ENCODE measurements around the gene WDR53.
"Not testable (repeated sequence)": the region's sequence is repeated elsewhere in the genome, so short reads cannot be mapped to it uniquely, and the experiment has no call there.

The WDR53 gene

DNA sequence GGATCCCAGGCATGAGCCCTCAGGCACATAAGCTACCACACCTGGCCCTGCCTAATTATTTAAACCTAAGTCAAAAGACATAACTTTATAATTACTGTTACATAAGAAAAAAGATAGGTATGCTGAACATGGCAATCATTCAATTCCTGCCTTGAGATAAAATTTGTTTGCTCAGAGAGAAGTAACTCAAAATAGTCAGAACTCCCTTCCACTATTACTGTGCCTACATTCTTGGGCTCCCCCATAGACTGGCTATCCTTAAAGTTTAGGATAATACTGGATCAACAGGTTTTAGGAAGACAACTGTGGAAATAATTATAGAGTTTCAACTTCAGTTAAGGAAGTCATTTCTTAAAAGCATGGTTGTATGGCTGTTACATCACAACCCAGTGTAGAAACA is 9.9 kb downstream of the WDR53 start:
- no peak for DNase-seq (ENCODE audit: low spot score)

DNA sequence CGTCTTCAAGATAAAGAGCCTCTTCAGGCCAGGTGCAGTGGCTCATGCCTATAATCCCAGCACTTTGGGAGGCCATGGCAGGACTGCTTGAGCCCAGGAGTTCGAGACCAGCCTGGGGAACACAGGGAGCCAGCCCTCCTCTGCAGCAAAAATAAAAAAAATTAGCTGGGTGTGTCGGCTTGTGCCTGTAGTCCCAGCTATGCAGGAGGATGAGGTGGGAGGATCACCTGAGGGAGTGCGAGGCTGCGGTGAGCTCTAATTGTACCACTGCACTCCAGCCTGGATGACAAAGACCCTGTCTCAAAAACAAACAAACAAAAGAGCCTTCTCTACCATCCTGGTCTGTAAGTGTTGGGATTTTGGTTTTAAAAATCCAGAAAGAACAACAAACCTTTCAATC is 11.1 kb downstream of the WDR53 start:
- no peak for DNase-seq (ENCODE audit: low spot score)

DNA sequence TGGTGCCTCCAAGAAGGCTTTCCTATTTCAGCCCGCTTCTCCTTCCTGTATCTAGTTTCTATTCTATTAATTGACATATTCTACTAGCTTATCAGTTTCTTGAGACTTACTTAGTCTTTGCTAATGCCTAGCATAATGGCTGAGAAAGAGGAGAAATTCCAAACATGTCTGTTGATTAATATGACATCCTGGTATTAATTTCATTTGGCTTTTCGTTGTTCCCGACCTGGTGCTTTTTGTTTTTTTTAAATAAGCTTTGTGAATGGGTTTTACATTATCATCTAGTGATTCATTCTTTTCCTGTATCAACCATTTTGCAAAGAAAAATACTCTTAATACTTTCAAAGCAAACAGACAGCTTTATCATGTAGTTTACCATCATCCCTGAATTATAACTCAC is 13.1 kb downstream of the WDR53 start:
- no peak for DNase-seq (ENCODE audit: low spot score)

DNA sequence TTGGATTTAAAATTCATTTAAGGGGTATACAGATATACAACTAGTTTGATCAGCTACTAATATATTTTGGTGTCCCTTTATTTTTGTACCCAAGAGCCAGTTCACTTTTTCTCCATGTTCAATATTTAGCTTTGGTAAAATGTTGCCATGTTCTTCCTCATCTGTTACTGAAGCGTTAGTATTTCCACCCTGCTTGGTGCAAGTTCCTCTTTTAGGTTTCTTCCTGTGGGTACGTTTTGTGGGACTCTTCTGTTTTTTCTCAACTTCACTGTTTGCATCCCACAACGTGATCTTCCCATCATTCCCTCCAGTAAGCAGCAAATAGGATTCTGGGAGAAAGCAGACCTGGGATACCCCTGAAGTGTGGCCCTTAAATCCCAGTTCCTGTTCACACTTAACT is 14.1 kb downstream of the WDR53 start:
- DNase-seq (ENCODE audit: low spot score), result no peak

DNA sequence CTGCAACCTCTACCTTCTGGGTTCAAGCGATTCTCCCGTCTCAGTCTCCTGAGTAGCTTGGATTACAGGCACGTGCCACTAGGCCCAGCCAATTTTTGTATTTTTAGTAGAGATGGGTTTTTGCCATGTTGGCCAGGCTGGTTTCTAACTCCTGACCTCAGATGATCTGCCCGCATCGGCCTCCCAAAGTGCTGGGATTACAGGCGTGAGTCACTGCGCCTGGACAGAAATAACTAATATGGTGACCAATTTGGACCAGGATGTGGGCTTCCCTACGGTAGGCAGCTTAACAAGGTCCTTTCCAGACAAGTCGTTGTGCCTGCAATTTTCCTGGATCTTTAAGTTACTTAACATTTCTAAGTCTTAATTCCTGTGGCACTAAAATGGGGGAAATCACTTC is 14.8 kb downstream of the WDR53 start:
- no peak for DNase-seq (ENCODE audit: low spot score)

DNA sequence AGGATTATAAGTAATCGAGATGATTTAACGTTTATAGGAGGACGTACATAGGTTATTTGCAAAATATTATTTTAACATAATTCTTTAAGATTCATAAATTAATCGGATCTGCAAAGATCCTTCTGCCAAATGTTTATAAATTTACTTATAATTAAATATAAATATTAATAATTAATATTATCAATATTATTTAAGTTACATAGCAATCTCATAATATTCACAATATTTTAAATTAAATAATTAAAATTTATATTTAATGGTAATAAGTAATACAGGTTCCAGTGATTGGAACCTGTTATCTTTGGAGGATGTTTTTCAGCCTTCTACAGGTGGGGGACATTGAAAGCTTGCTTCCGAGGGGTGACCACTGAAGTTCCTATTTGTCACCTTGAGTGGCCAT is 16.1 kb downstream of the WDR53 start:
- DNase-seq (ENCODE audit: low spot score), result no peak

DNA sequence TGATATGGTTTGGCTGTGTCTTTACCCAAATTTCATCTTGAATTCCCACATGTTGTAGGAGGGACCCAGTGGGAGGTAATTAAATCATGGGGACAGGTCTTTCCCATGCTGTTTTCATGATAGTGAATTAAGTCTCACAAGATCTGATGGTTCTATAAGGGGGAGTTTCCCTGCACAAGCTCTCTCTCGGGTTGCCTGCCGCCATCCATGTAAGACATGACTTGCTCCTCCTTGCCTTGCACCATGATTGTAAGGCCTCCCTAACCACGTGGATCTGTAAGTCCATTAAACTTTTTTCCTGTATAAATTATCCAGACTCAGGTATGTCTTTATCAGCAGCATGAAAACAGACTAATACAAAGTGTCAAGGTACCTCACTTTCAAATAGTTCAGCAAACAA is 18.2 kb downstream of the WDR53 start:
- not testable (repeated sequence) for DNase-seq (ENCODE audit: low spot score)

DNA sequence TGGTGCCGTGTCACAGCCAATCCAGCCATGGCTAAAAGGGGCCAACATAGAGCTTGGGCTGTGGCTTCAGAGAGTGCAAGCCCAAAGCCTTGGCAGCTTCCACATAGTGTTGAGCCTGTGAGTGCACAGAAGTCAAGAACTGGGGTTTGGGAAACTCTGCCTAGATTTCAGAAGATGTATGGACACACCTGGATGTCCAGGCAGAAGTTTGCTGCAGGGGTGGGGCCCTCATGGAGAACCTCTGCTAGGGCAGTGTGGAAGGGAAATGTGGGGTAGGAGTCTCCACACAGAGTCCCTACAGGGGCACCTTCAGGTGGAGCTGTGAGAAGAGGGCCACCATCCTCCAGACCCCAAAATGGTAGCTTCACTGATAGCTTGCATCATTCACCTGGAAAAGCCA is 19.0 kb downstream of the WDR53 start:
- DNase-seq (ENCODE audit: low spot score), result not testable (repeated sequence)

DNA sequence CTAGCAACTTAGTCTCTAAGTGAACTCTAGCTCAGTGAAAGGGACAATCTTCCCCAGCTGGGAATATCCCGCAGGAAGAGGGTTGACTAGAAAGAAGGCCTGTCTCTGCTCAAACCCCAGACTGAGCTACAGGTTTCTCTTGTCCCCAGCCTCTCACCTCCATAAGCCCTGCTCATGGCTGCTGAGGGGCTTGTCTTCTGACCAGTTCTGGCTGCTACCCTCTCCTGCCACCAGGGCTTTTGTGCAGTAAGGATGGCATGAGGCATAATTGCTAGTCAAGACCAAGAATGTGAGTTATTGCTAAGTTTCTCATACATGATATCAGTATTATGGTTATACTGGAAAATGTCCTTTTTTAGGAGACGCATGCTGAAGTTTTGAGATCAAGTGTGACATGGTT is 21.3 kb downstream of the WDR53 start:
- no peak for DNase-seq (ENCODE audit: low spot score)

DNA sequence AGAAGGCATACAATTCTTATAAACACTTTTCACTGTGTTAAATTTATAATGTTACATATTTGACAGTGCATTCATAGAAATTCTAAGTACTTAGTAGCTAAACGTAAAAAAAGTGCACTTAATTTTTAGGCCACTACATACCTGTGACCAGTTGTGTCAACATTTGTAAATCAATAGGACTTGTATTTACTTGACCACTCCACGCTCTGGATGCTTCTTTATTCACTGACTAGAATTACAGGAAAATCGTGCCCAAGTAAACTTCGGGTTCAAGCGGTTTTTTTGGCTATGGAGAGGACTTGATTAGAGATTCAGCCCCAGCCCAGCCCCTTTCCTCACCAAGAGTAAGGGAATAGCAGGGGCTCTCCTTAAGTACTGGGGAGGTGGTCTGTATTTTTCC is 21.8 kb downstream of the WDR53 start:
- no peak for DNase-seq (ENCODE audit: low spot score)

DNA sequence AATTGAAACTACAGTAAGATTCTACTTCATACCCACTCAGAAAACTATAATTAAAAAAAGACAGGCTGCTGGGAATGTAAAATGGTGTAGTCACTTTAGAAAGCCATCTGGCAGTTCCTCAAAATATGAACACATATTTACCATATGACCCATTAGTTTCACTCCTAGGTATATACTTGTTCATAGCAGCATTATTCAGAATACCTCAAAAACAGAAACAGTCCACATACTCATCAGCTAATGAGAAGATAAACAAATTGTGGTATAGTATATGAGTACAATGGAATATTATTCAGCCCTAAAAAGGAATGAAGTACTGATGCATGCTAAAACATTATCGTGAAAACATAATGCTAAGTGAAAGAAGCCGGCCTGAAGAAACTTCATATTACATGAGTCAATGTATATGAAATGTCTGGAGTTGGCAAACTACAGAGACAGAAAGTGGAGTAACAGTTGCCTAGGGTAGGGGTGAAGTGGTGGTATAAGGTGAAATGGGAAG is 23.8 kb downstream of the WDR53 start:
- DNase-seq (ENCODE audit: low spot score), result no peak

DNA sequence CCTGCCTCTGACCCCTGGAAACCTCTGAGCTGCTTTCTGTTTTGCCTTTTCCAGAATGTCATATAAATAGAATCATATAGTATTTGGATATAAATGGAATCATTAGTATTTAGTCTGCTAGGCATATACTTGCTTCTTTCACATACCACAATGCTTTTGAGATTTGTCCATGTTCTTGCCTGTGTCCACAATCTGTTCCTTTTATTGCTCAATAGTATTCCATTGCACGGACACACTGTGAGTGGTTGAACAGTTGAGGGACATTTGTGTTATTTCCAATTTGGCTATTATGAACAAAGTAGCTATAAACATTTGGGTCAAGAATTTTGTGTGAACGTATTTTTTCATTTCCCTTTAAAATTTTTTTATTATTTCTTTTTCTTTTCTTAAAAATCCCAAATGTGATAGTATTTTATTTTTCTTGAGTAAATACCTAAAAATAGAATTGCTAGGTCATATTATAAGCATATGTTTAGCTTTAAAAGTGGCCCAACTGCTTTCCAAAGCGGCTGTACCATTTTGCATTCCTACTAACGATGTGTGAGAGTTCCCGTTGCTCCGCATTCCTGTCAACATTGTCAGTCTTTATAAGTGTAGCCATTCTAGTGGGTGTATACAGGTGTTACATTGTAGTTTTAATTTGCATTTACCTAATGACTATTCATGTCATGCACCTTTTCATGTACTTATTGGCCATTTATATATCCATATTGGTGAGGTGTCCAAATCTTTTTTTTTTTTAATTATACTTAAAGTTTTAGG is 26.5 kb downstream of the WDR53 start:
- no peak for DNase-seq (ENCODE audit: low spot score)

DNA sequence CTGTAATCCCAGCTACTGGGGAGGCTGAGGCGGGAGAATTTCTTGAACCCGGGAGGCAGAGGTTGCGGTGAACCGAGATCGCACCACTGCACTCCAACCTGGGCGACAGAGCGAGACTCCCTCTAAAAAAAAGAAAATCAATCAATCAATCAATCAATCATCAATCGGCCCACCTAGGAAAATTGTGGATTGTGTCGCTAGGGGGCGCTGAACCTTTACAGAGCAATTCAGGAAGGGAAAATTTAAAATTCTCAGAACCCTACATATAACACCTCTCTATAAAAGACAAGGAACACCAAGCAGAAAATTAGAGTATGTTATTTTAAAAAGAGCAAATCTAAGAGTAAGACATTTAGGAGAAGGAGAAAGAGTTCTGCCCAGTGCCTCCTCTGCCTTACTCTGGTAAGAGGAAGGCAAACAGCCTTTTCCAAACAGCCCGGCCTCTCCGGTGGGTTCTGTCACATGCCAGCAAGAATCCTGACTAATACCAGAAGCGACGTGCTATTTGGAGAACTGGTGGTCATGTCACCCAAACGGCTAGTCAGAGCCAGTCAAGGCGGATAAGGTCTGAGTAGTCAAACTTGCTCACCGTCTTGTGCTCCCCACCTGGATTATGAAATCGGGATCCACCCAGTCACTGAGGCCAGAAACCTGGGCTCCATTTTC is 30.9 kb downstream of the WDR53 start:
- DNase-seq (ENCODE audit: low spot score), result no peak

DNA sequence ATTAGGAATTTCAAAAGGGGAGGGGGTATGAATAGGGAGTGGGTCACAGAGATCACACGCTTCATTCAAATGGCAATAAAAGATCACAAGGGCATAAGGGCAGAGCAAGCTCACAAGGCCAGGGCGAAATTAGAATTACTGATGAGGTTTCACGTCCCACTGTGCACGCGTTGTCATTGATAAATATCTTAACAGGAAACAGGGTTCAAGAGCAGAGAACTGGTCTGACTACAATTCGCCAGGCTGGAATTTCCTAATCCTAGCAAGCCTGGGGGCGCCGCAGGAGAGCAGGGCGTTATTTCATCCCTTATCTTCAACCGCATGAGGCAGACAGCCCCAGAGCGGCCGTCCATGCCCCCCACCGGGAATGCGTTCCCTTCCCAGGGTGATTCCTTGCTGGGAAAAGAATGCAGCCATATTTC is 35.1 kb downstream of the WDR53 start:
- DNase-seq (ENCODE audit: low spot score), result no peak

DNA sequence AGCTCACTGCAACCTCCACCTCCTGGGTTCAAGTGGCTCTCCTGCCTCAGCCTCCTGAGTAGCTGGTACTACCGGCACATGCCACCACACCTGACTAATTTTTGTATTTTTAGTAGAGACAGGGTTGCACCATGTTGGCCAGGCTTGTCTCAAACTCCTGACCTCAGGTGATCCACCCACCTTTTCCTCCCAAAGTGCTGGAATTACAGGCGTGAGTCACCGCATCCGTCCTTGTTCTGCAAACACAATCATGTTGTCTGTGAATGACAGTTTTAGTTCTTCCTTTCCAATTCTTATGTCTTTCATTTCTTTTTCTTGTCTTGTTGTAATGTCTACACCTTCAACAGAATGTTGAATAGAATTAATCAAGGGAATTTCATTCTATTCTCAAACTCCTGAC is 36.9 kb downstream of the WDR53 start:
- DNase-seq (ENCODE audit: low spot score), result no peak

DNA sequence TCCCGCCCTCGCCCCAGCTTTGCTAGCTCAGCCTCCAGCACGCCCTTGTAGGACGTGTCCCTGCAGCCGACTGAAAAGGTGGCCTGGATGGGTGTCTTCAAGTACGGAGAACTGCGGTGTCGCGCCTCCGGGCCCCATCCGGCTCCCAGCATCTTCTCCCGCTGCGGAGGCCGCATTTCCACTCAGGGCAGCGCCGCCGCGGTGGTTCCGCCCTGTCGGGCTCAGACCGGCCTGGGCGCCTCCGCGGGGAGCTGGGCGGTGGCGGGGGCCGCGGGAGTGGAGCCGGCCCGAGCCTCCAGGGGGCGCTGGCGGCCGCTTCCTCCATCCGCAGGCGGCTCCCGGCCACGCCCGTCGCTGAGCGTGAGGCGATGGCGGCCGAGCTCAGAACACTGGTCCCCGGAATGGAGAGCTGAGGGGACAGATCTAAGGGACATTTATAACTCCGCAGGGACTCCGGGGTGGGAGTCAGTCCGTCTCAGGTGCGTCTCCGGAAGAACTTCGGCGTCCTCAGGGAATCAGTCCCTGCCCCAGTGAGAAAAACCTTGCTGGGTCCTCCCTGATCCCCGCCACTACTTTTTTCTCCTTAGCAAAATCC is 39.6 kb downstream of the WDR53 start:
- DNase-seq (ENCODE audit: low spot score), result peak; percentile 81

DNA sequence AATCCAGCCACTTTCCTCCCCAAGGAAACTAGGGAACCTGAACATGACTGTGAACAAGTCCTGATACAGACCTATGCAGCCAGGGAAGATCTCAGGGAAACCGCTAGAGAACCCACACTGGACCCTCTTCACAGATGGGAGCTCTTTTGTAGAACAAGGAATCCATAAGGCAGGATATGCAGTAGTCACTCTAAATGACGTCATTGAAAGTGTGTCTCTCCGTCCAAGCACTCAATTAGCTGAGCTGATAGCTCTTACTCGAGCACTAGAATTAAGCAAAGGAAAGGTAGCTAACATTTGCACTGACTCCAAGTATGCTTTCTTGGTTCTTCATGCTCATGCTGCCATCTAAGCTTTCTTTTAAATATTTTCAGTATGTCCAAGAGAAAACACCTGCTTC is 43.2 kb downstream of the WDR53 start:
- DNase-seq (ENCODE audit: low spot score), result no peak

DNA sequence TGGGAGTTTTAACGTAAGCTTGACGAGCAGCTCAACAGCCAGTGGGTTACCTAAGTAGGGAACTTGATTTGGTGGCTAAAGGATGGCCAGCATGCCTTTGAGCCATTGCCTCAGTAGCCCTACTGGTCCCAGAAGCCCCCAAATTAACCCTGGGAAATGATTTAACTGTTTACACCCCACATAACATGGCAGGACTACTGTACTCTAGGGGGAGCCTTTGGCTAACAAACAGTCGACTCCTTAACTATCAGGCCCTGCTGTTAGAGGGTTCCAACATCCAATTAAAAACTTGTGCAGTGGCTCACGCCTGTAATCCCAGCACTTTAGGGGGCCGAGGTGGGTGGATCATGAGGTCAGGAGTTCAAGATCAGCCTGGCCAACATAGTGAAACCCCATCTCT is 43.8 kb downstream of the WDR53 start:
- peak; percentile 53 for DNase-seq (ENCODE audit: low spot score)

DNA sequence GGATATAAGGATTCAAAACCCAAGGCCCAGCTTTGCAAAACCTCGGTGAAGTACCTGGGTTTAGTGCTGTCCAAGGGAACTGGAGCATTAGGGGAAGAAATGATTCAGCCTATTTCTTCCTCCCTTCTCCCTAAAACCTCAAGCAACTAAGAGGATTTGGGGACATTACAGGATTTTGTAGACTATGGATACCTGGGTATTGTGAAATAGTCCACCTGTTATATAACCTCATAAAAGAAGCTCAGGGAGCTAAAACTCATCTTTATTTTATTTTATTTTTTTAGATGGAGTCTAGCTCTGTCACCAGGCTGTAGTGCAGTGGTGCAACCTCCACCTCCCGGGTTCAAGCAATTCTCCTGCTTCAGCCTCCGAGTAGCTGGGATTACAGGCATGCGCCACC is 44.5 kb downstream of the WDR53 start:
- no peak for DNase-seq (ENCODE audit: low spot score)

DNA sequence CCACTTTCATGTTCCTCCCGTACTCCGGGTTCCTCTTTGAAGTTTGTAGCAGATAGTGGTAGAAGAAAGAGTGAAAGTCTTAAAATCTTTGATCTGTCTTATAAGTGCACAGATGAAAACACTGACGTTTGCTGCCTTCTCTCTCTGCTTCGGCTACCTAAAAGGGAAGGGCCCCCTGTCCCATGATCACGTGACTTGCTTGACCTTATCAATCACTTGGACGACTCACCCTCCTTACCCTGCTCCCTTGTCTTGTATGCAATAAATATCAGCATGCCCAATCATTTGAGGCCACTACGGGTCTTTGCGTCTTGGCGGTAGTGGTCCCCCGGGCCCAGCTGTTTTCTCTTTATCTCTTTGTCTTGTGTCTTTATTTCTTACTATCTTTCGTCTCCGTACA is 47.1 kb downstream of the WDR53 start:
- not testable (repeated sequence) for DNase-seq (ENCODE audit: low spot score)

DNA sequence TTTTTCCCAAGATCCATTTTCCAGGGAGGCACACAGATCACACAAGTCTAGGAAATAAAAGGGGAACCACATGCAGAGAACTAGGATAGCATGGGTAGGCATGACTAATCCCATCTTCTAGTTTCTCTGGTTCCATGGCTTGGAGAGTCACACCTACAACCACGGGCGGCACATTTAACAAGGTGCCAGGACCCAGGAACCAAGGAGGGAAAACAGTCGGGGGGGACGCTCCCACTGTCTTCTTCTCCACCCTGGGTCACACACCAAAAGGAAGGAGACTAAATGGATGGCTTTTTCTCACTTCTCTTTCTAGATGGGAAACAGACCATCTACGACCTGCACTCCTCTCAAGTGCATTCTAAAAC is 48.7 kb downstream of the WDR53 start:
- no peak for DNase-seq (ENCODE audit: low spot score)

DNA sequence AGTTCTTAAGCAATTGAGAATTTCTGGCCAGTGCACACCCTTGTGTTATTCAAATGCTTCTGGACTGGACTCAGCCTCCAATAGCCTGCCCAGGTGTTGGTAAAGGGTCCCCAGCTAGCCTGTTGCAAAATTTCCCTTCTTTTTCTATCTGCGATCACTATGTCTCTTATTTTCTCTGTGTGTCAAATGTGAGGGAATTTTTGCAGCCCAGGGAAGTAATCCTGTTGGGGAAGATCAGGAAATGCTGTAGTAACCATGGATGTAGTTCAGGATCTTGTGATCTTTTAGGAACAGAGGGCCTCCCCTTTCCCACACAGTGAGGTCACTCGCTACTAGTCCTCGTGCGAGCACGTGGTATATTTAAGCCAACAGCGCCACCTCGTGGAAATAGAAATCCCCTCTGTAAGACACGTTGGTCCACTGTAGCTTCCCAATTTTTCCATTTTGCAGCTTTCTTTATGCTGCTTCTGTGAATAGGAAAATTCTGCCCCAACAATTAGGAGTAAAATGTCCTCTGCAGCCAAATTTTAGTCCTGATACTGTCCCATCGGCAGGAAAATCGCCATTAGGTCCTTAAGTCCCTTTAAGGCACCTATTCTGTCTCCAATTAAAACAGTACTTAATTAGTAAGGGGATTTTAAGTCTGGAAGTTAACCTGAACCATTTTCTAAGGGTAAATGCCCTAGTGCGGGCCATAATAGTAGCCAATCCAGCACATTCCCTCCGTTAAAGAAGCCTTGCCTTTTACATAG is 49.2 kb downstream of the WDR53 start:
- DNase-seq (ENCODE audit: low spot score), result peak; percentile 93

DNA sequence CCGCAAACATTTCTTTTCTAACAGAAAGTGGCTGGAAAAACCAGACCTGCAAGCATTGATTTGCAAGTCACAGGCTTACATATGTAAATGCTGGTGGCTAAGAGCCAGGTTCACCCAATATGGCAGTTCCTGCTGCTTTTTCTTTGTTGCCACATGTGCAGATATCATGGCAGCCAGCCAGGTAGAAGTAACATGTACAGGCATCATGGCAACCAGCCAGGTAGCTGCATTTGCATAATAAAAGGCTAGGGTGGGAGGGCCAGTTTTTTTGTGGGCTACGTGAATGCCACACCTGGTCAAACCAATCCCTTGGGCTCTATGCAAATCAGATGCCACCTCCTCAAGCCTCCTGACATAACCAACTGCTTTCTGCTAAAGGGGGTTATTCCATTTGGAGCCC is 50.4 kb downstream of the WDR53 start:
- DNase-seq (ENCODE audit: low spot score), result no peak
